22Rv1 (cell line): ENCODE data around the gene POLK.

Experiments
- ZFX ChIP-seq: fragments of 450-650 bp; IDR thresholded peaks from 2 replicates; pipeline ENCODE4 v1.6.1; 2017; ENCODE audit warnings: antibody characterized with exemption, borderline replicate concordance
- TF ChIP-seq, protein P1 (sequence below): fragments of 450-650 bp; IDR thresholded peaks from 2 replicates; pipeline ENCODE4 v1.5.1; 2017; ENCODE audit warnings: mild to moderate bottlenecking

DNA sequence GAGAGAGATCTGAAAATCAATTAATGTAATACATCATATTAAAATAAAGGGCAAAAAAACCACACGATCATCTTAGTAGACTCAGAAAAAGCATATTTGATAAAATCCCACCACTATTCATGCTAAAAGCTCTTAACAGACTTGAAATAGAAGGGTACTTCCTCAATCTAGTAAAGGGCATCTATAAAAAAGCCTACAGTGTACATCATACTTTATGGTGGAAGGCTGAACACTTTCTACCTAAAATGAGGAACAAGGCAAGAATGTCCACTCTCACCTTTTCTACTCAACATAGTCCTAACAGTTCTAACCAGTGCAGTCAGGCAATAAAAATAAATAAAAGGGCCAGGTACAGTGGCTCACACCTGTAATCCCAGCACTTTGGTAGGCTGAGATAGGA, 38.9 kb downstream of the POLK start:
- TF ChIP-seq, protein P1, sequence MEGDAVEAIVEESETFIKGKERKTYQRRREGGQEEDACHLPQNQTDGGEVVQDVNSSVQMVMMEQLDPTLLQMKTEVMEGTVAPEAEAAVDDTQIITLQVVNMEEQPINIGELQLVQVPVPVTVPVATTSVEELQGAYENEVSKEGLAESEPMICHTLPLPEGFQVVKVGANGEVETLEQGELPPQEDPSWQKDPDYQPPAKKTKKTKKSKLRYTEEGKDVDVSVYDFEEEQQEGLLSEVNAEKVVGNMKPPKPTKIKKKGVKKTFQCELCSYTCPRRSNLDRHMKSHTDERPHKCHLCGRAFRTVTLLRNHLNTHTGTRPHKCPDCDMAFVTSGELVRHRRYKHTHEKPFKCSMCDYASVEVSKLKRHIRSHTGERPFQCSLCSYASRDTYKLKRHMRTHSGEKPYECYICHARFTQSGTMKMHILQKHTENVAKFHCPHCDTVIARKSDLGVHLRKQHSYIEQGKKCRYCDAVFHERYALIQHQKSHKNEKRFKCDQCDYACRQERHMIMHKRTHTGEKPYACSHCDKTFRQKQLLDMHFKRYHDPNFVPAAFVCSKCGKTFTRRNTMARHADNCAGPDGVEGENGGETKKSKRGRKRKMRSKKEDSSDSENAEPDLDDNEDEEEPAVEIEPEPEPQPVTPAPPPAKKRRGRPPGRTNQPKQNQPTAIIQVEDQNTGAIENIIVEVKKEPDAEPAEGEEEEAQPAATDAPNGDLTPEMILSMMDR: no peak
- TF ChIP-seq ZFX: no peak
